H1 (cell line): Measurements from ENCODE around the gene HMGCLL1. TPM values are rescaled to one million over a fixed set of nuclear protein-coding genes. Genes with fewer than 3 reads are reported as not detected.

ENCODE experiments used
- CTCF ChIA-PET: fragments of 300-600 bp; sonication (Branson Sonifier 250); formaldehyde crosslinking; loops from one replicate; lab custom pipeline; 2021; ENCODE audit not compliant: partially characterized antibody; lab: Charles Lee
- POLR2A ChIA-PET: fragments of 300-600 bp; sonication (Branson Sonifier 250); formaldehyde crosslinking; loops from one replicate; lab custom pipeline; 2021; ENCODE audit warnings: inconsistent platforms; ENCODE audit not compliant: partially characterized antibody; lab: Charles Lee
- DNase-seq, 2 experiments: peaks; one replicate each; pipeline versions ENCODE4 v3.0.0 to v3.0.0-alpha.2; 2010 to 2022; ENCODE audit warnings: low spot score in 2 of 2, low read depth in 1 of 2, mixed read lengths in 1 of 2
- FAIRE-seq: peaks from 2 replicates; lab custom pipeline; 2011; peaks lifted over from hg19 to GRCh38; lab: Jason Lieb, UNC
- H2AFZ ChIP-seq: 2 replicates; pipeline ENCODE4 v1.8.1; 2012; ENCODE audit warnings: low read length, inconsistent platforms
- H2AK5ac ChIP-seq: 2 replicates; pipeline ENCODE4 v1.6.1; 2013; ENCODE audit warnings: low read depth, low read length
- H2BK120ac ChIP-seq: replicated peaks from 2 replicates; pipeline ENCODE3; 2013; ENCODE audit warnings: low read depth, low read length, inconsistent platforms
- H2BK12ac ChIP-seq: 2 replicates; pipeline ENCODE4 v1.6.1; 2013; ENCODE audit warnings: low read depth, low read length
- H2BK15ac ChIP-seq: 2 replicates; pipeline ENCODE4 v1.6.1; 2013; ENCODE audit warnings: low read length
- H2BK20ac ChIP-seq: 2 replicates; pipeline ENCODE4 v1.6.1; 2013; ENCODE audit warnings: low read length
- H2BK5ac ChIP-seq: 2 replicates; pipeline ENCODE4 v1.6.1; 2013; ENCODE audit warnings: low read depth, low read length
- H3K14ac ChIP-seq: 2 replicates; pipeline ENCODE4 v1.6.1; 2013; ENCODE audit warnings: inconsistent platforms; ENCODE audit not compliant: insufficient read length
- H3K18ac ChIP-seq: 2 replicates; pipeline ENCODE4 v1.6.1; 2013; ENCODE audit warnings: low read length; ENCODE audit errors: extremely low read depth
- H3K23ac ChIP-seq: 2 replicates; pipeline ENCODE4 v1.6.1; 2013; ENCODE audit warnings: inconsistent platforms; ENCODE audit not compliant: insufficient read length
- H3K23me2 ChIP-seq: 2 replicates; pipeline ENCODE4 v1.6.1; 2013; ENCODE audit warnings: low read depth, low read length
- H3K27ac ChIP-seq: 2 replicates; pipeline ENCODE4 v1.6.1; 2011; ENCODE audit warnings: low read depth, low read length, inconsistent platforms
- H3K27me3 ChIP-seq, 4 experiments: replicated peaks in 1 of 4; 1 replicate in 1 of 4; 2 replicates in 3 of 4; pipeline versions ENCODE4 v1.6.1 to v1.8.1; 2011 to 2013; ENCODE audit warnings: low read length in 3 of 4, mild to moderate bottlenecking in 3 of 4, inconsistent platforms in 2 of 4, mixed read lengths in 2 of 4, moderate library complexity in 1 of 4; ENCODE audit not compliant: control insufficient read depth in 3 of 4, insufficient read depth in 3 of 4; ENCODE audit errors: extremely low read depth in 1 of 4
- H3K36me3 ChIP-seq, 4 experiments: 2 replicates each; pipeline versions ENCODE4 v1.6.1 to v1.8.1; 2011 to 2013; ENCODE audit warnings: mild to moderate bottlenecking in 4 of 4, low read length in 3 of 4, moderate library complexity in 2 of 4, control low read depth in 1 of 4, inconsistent platforms in 1 of 4; ENCODE audit not compliant: insufficient read depth in 4 of 4, control insufficient read depth in 2 of 4
- H3K4ac ChIP-seq: replicated peaks from 2 replicates; pipeline ENCODE3; 2013; ENCODE audit warnings: low read length, low read depth, mixed read lengths, inconsistent platforms; ENCODE audit not compliant: insufficient read length
- H3K4me1 ChIP-seq, 4 experiments: replicated peaks in 1 of 4; 1 replicate in 1 of 4; 2 replicates in 3 of 4; pipeline versions ENCODE4 v1.6.1 to v1.8.1; 2011 to 2013; ENCODE audit warnings: low read length in 3 of 4, inconsistent platforms in 2 of 4, mixed read lengths in 1 of 4; ENCODE audit not compliant: insufficient read depth in 4 of 4, control insufficient read depth in 3 of 4
- H3K4me2 ChIP-seq, 2 experiments: 2 replicates each; pipeline versions ENCODE4 v1.6.1 to v1.8.1; 2011 to 2013; ENCODE audit warnings: low read depth in 2 of 2, low read length in 2 of 2, control low read depth in 1 of 2, inconsistent platforms in 1 of 2, mild to moderate bottlenecking in 1 of 2; ENCODE audit not compliant: insufficient read depth in 1 of 2
- H3K4me3 ChIP-seq, 4 experiments: fragments of 200-600, 300-600 bp in 1 of 4; sonication (generic), shearing (Covaris generic), sonication (Bioruptor Twin) in 1 of 4; 2 replicates each; pipeline versions ENCODE4 v1.5.1 to v1.8.1; 2011 to 2016; ENCODE audit warnings: low read length in 4 of 4, low read depth in 3 of 4, control low read depth in 2 of 4, inconsistent platforms in 2 of 4, mild to moderate bottlenecking in 2 of 4, mixed read lengths in 1 of 4, moderate library complexity in 1 of 4; ENCODE audit not compliant: insufficient read depth in 2 of 4; ENCODE audit errors: extremely low read depth in 1 of 4
- H3K56ac ChIP-seq: replicated peaks from 2 replicates; pipeline ENCODE3; 2013; ENCODE audit warnings: low read depth, mild to moderate bottlenecking, mixed read lengths, low read length, inconsistent platforms; ENCODE audit not compliant: insufficient read length
- H3K79me1 ChIP-seq: 2 replicates; pipeline ENCODE4 v1.6.1; 2013; ENCODE audit warnings: low read depth, low read length, control low read depth
- H3K79me2 ChIP-seq, 2 experiments: 2 replicates each; pipeline versions ENCODE4 v1.6.1 to v1.8.1; 2012 to 2013; ENCODE audit warnings: low read length in 2 of 2, mild to moderate bottlenecking in 2 of 2, inconsistent platforms in 1 of 2; ENCODE audit not compliant: insufficient read depth in 2 of 2, control insufficient read depth in 1 of 2
- H3K9ac ChIP-seq, 4 experiments: replicated peaks in 1 of 4; 1 replicate in 1 of 4; 2 replicates in 3 of 4; pipeline versions ENCODE4 v1.6.1 to v1.8.1; 2011 to 2013; ENCODE audit warnings: low read depth in 3 of 4, low read length in 3 of 4, control low read depth in 2 of 4, mild to moderate bottlenecking in 2 of 4, moderate library complexity in 2 of 4, inconsistent platforms in 1 of 4; ENCODE audit errors: extremely low read depth in 1 of 4
- H3K9me3 ChIP-seq, 2 experiments: 2 replicates each; pipeline versions ENCODE4 v1.6.1 to v1.8.1; 2012 to 2013; ENCODE audit warnings: mild to moderate bottlenecking in 2 of 2, moderate library complexity in 2 of 2, control low read depth in 1 of 2, inconsistent platforms in 1 of 2, low read depth in 1 of 2, low read length in 1 of 2, mixed read lengths in 1 of 2; ENCODE audit not compliant: insufficient read depth in 2 of 2
- H4K20me1 ChIP-seq, 2 experiments: replicated peaks in 1 of 2; 2 replicates each; pipeline versions ENCODE3 to v1.8.1; 2011 to 2013; ENCODE audit warnings: inconsistent platforms in 2 of 2, low read length in 2 of 2, mild to moderate bottlenecking in 1 of 2; ENCODE audit not compliant: insufficient read depth in 2 of 2, control insufficient read depth in 1 of 2
- H4K5ac ChIP-seq: 2 replicates; pipeline ENCODE4 v1.6.1; 2013; ENCODE audit warnings: low read length, low read depth, mixed read lengths, inconsistent platforms; ENCODE audit not compliant: insufficient read length
- H4K8ac ChIP-seq: 2 replicates; pipeline ENCODE4 v1.8.0; 2013; ENCODE audit warnings: mild to moderate bottlenecking, moderate library complexity, low read length, inconsistent platforms; ENCODE audit not compliant: insufficient read depth; ENCODE audit errors: extremely low read depth
- H4K91ac ChIP-seq: replicated peaks from 2 replicates; pipeline ENCODE3; 2013; ENCODE audit warnings: low read length, mixed read lengths, inconsistent platforms; ENCODE audit not compliant: insufficient read length
- ASH2L ChIP-seq: fragments of 200-600, 300-600 bp; sonication (generic); IDR thresholded peaks from one replicate; pipeline ENCODE4 v1.7.1; 2017; ENCODE audit warnings: low read length
- BRCA1 ChIP-seq: IDR thresholded peaks from 2 replicates; pipeline ENCODE4 v1.6.1; 2012; ENCODE audit warnings: low read depth, low read length, improper control_type of control experiment
- CBX5 ChIP-seq: fragments of 300-800, 300-1000 bp; sonication (generic); IDR thresholded peaks from 2 replicates; pipeline ENCODE4 v1.7.1; 2016; ENCODE audit warnings: antibody characterized with exemption, low read length, low read depth
- CTBP2 ChIP-seq: IDR thresholded peaks from 2 replicates; pipeline ENCODE4 v1.7.0; 2011; ENCODE audit warnings: borderline replicate concordance, mild to moderate bottlenecking, moderate library complexity, mixed read lengths, low read length; ENCODE audit not compliant: insufficient read depth, insufficient read length
- EGR1 ChIP-seq: IDR thresholded peaks from 2 replicates; pipeline ENCODE4 v1.6.1; 2011; ENCODE audit warnings: low read depth, low read length, borderline replicate concordance
- FOSL1 ChIP-seq: IDR thresholded peaks from 2 replicates; pipeline ENCODE4 v1.6.1; 2011; ENCODE audit warnings: mild to moderate bottlenecking, low read depth, low read length, moderate library complexity; ENCODE audit not compliant: insufficient read depth
- NANOG ChIP-seq: IDR thresholded peaks from 2 replicates; pipeline ENCODE4 v1.6.1; 2011; ENCODE audit warnings: low read length, low read depth, mild to moderate bottlenecking, inconsistent platforms; ENCODE audit not compliant: insufficient read depth, poor library complexity, severe bottlenecking
- POLR2AphosphoS5 ChIP-seq: IDR thresholded peaks from 2 replicates; pipeline ENCODE4 v1.6.1; 2011; ENCODE audit warnings: low read depth, low read length
- RBBP5 ChIP-seq: IDR thresholded peaks from 2 replicates; pipeline ENCODE4 v1.7.1; 2012; ENCODE audit warnings: low read depth, mild to moderate bottlenecking, inconsistent platforms, low read length, moderate library complexity, borderline replicate concordance
- SP1 ChIP-seq: IDR thresholded peaks from 2 replicates; pipeline ENCODE4 v1.6.1; 2011; ENCODE audit warnings: low read depth, low read length
- SUZ12 ChIP-seq: fragments of 200-600 bp; sonication (generic); IDR thresholded peaks from 2 replicates; pipeline ENCODE4 v1.6.1; 2012; ENCODE audit warnings: mild to moderate bottlenecking, inconsistent platforms, low read length, moderate library complexity, mixed read lengths
- TAF7 ChIP-seq: optimal IDR thresholded peaks from 2 replicates; pipeline ENCODE3; 2011; ENCODE audit warnings: low read depth, mild to moderate bottlenecking, inconsistent platforms, low read length, moderate library complexity, borderline replicate concordance
- TBP ChIP-seq: IDR thresholded peaks from 2 replicates; pipeline ENCODE4 v1.6.1; 2011; ENCODE audit warnings: low read depth, low read length, improper control_type of control experiment
- TCF12 ChIP-seq: IDR thresholded peaks from 2 replicates; pipeline ENCODE4 v1.6.1; 2011; ENCODE audit warnings: low read depth, mild to moderate bottlenecking, low read length
- ZNF274 ChIP-seq: IDR thresholded peaks from 2 replicates; pipeline ENCODE4 v1.7.0; 2012; ENCODE audit warnings: low read length, borderline replicate concordance; ENCODE audit errors: extremely low read depth
- WGBS, 2 experiments: shearing (Covaris generic) in 1 of 2; methylation state at CpG; one replicate each; pipeline versions ENCODE4 v1.1.6 to v1.1.7; 2013 to 2015; ENCODE audit warnings: low lambda C conversion rate in 2 of 2, mixed read lengths in 2 of 2, inconsistent platforms in 1 of 2, low coverage in 1 of 2, missing lambda C conversion rate in 1 of 2; ENCODE audit not compliant: insufficient replicate concordance in 2 of 2, insufficient coverage in 1 of 2, insufficient read length in 1 of 2; ENCODE audit errors: extremely low coverage in 1 of 2, missing lambda C conversion rate in 1 of 2; 5-methylcytosine and 5-hydroxymethylcytosine counted together
- polyA plus RNA-seq, 7 experiments: library from polyadenylated mRNA; depleted of rRNA in 3 of 7; stranded (reverse) in 5 of 7; unstranded in 2 of 7; fragments of >200 nt in 5 of 7; fragments of 200-250 nt in 2 of 7; gene quantifications; 1 replicate in 5 of 7; 2 replicates in 1 of 7; 4 replicates in 1 of 7; pipeline versions ENCODE4 v1.2.1 to v1.2.3, GENCODE V29; 2011 to 2013; ENCODE audit warnings: missing spikeins in 2 of 7, mixed read lengths in 2 of 7
- total RNA-seq: library from RNA; stranded (reverse); fragmentation: NEBNext Ultra II Directional; extraction: Animal tissue kit (Norgen Biotek cat#: 25700); gene quantifications from 2 replicates; pipeline ENCODE4 v1.2.1, GENCODE V29; 2021

Gene HMGCLL1
- total and polyA plus RNA-seq, 2 of the 8 experiments (the other 6 are each of a cell fraction or from before 2014, with no cell fraction given) = 0.06 to 0.41 TPM

DNA sequence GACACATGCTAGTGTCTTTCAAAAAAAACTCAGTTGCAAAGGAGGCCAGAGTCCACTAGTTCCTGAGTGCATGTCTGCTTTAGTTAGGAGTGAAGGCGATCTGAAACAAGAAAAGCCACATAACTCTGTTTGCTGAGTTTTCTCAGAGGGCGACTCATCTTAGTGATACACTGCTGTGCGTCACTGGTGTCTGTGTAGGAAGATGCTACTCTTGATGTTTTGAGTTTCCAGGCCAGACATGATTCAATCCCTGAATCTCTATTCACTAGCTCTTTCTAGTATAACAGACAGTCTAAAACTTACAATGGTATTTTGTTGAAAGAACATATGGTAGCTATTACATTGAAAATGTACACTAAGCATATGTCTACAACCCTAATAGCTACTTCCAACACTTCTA is 190.8 kb downstream of the HMGCLL1 start:
- no peaks in the 10 kb centered on the region for H4K20me1 ChIP-seq
- H3K23ac ChIP-seq = no peak overlapping the region
- no peaks in the 10 kb centered on the region for H3K79me2 ChIP-seq
- no peak overlapping the region for H3K56ac ChIP-seq
- no peak overlapping the region for H2BK5ac ChIP-seq
- ChIA-PET CTCF (interaction anchor here (1.2 to 1.5 kb wide), 2 partner anchors 95 to 168 kb away, joined by 3 to 5 read pairs; no protein-coding TSS in a partner anchor), POLR2A (no interaction called here)
- peak overlapping the region; percentile 45; the same call in 1 of the 2 replicates for H2AFZ ChIP-seq
- no peak overlapping the region for H2BK12ac ChIP-seq
- 98% methylated on average over 3 of the region's 3 CpGs; no CpG with 5 or more reads in 1 of the 2 experiments for WGBS, 2 experiments
- no peak overlapping the region for H3K4ac ChIP-seq
- no peak overlapping the region for H2AK5ac ChIP-seq
- no peak overlapping the region for H2BK20ac ChIP-seq
- H3K4me2 ChIP-seq = no peak overlapping the region
- H4K91ac ChIP-seq = no peak overlapping the region
- H3K23me2 ChIP-seq = no peaks in the 10 kb centered on the region
- H3K27ac ChIP-seq = no peak overlapping the region
- H3K4me1 ChIP-seq = no peaks in the 10 kb centered on the region
- H3K79me1 ChIP-seq = no peaks in the 10 kb centered on the region
- H2BK120ac ChIP-seq = no peak overlapping the region
- no peak overlapping the region for H3K9ac ChIP-seq
- H4K5ac ChIP-seq = no peak overlapping the region
- no peaks in the 10 kb centered on the region for H3K36me3 ChIP-seq
- H4K8ac ChIP-seq = no peak overlapping the region
- no peak overlapping the region for H3K4me3 ChIP-seq
- no peak for FAIRE-seq
- H3K27me3 ChIP-seq = no peaks in the 10 kb centered on the region
- H3K18ac ChIP-seq = no peak overlapping the region
- no peak overlapping the region for H2BK15ac ChIP-seq
- DNase-seq = no peak
- no peaks in the 10 kb centered on the region for H3K9me3 ChIP-seq
- H3K14ac ChIP-seq = no peak overlapping the region
- TF ChIP-seq RBBP5 (no peak), ZNF274 (no peak), NANOG (no peak), SP1 (no peak), SUZ12 (no peak), TCF12 (no peak), ASH2L (no peak), EGR1 (no peak), CBX5 (no peak), FOSL1 (no peak), TBP (no peak), POLR2AphosphoS5 (no peak), CTBP2 (no peak), TAF7 (no peak), BRCA1 (no peak)
